ENCODE data around the gene ANGPTL4.
"Not testable (repeated sequence)": the region's sequence is repeated elsewhere in the genome, so short reads cannot be mapped to it uniquely, and the experiment has no call there.

The ANGPTL4 gene

GRCh38 chr19:8384569-8384968 is 20.6 kb downstream of the ANGPTL4 start:
- H4K20me1 ChIP-seq (ENCODE audit: insufficient read depth, low read length); H3K4me2 ChIP-seq (ENCODE audit: low read length); H3K9ac ChIP-seq (ENCODE audit: low read length); H3K9me2 ChIP-seq (ENCODE audit: low read depth, low read length); H3K4me1 ChIP-seq (ENCODE audit: insufficient read depth, low read length, severe bottlenecking); H2AFZ ChIP-seq (ENCODE audit: low read length); H3K4me3 ChIP-seq (ENCODE audit: low read depth, low read length, poor library complexity, severe bottlenecking); H3K9me3 ChIP-seq (ENCODE audit: low read length); H3K79me2 ChIP-seq (ENCODE audit: insufficient read depth, low read length); H3K27me3 ChIP-seq (ENCODE audit: insufficient read depth, low read length); H3K27ac ChIP-seq (ENCODE audit: low read depth, low read length, poor library complexity, severe bottlenecking); H3F3A ChIP-seq (ENCODE audit: insufficient read depth, low read length); H3K36me3 ChIP-seq (ENCODE audit: insufficient read depth, low read length): not testable (repeated sequence)

- not testable (repeated sequence) for H3K27ac ChIP-seq (ENCODE audit: low read depth, low read length, poor library complexity, severe bottlenecking); H3K36me3 ChIP-seq (ENCODE audit: insufficient read depth, low read length); H3K4me1 ChIP-seq (ENCODE audit: insufficient read depth, low read length, severe bottlenecking); H3K9me3 ChIP-seq (ENCODE audit: low read length); H4K20me1 ChIP-seq (ENCODE audit: insufficient read depth, low read length); H3K79me2 ChIP-seq (ENCODE audit: insufficient read depth, low read length); H3K4me2 ChIP-seq (ENCODE audit: low read length); H3F3A ChIP-seq (ENCODE audit: insufficient read depth, low read length); H3K4me3 ChIP-seq (ENCODE audit: low read depth, low read length, poor library complexity, severe bottlenecking); H3K27me3 ChIP-seq (ENCODE audit: insufficient read depth, low read length); H2AFZ ChIP-seq (ENCODE audit: low read length); H3K9ac ChIP-seq (ENCODE audit: low read length); H3K9me2 ChIP-seq (ENCODE audit: low read depth, low read length)
Observed at GRCh38 chr19:8385103-8385502, 21.1 kb downstream of the ANGPTL4 start.

- H3K9ac ChIP-seq (ENCODE audit: low read length); H3K4me1 ChIP-seq (ENCODE audit: insufficient read depth, low read length, severe bottlenecking); H2AFZ ChIP-seq (ENCODE audit: low read length): not testable (repeated sequence)
Observed at GRCh38 chr19:8385566-8385965, 21.6 kb downstream of the ANGPTL4 start.

GRCh38 chr19:8386419-8386818 is 22.5 kb downstream of the ANGPTL4 start:
- H3K9ac ChIP-seq (ENCODE audit: low read length); H3K4me3 ChIP-seq (ENCODE audit: low read depth, low read length, poor library complexity, severe bottlenecking); H4K20me1 ChIP-seq (ENCODE audit: insufficient read depth, low read length); H3F3A ChIP-seq (ENCODE audit: insufficient read depth, low read length); H3K9me3 ChIP-seq (ENCODE audit: low read length); H3K27me3 ChIP-seq (ENCODE audit: insufficient read depth, low read length); H3K79me2 ChIP-seq (ENCODE audit: insufficient read depth, low read length); H3K9me2 ChIP-seq (ENCODE audit: low read depth, low read length); H3K36me3 ChIP-seq (ENCODE audit: insufficient read depth, low read length); H3K4me2 ChIP-seq (ENCODE audit: low read length); H2AFZ ChIP-seq (ENCODE audit: low read length); H3K27ac ChIP-seq (ENCODE audit: low read depth, low read length, poor library complexity, severe bottlenecking): not testable (repeated sequence)
- H3K4me1 ChIP-seq (ENCODE audit: insufficient read depth, low read length, severe bottlenecking): peaks cover 16% of the 10 kb centered on the region

More at GRCh38 chr19:8385566-8385965, 21.6 kb downstream of the ANGPTL4 start:
- not testable (repeated sequence) for H3K9me3 ChIP-seq (ENCODE audit: low read length); H3K9me2 ChIP-seq (ENCODE audit: low read depth, low read length); H3K27me3 ChIP-seq (ENCODE audit: insufficient read depth, low read length); H3K36me3 ChIP-seq (ENCODE audit: insufficient read depth, low read length); H3K4me2 ChIP-seq (ENCODE audit: low read length); H4K20me1 ChIP-seq (ENCODE audit: insufficient read depth, low read length); H3F3A ChIP-seq (ENCODE audit: insufficient read depth, low read length); H3K4me3 ChIP-seq (ENCODE audit: low read depth, low read length, poor library complexity, severe bottlenecking); H3K79me2 ChIP-seq (ENCODE audit: insufficient read depth, low read length); H3K27ac ChIP-seq (ENCODE audit: low read depth, low read length, poor library complexity, severe bottlenecking)

GRCh38 chr19:8386990-8387389 is 23.0 kb downstream of the ANGPTL4 start:
- Histone ChIP-seq H3K4me2 (ENCODE audit: low read length) (no peak overlapping the region), H3K27me3 (ENCODE audit: insufficient read depth, low read length) (no peaks in the 10 kb centered on the region), H2AFZ (ENCODE audit: low read length) (no peak overlapping the region), H3K9ac (ENCODE audit: low read length) (no peak overlapping the region), H4K20me1 (ENCODE audit: insufficient read depth, low read length) (no peaks in the 10 kb centered on the region), H3K4me1 (ENCODE audit: insufficient read depth, low read length, severe bottlenecking) (peaks cover 22% of the 10 kb centered on the region), H3F3A (ENCODE audit: insufficient read depth, low read length) (0 out of 2 replicates have a peak, but pooled peaks cover 3% of the 10 kb centered on the region), H3K4me3 (ENCODE audit: low read depth, low read length, poor library complexity, severe bottlenecking) (no peak overlapping the region), H3K9me2 (ENCODE audit: low read depth, low read length) (no peaks in the 10 kb centered on the region), H3K9me3 (ENCODE audit: low read length) (no peaks in the 10 kb centered on the region), H3K27ac (ENCODE audit: low read depth, low read length, poor library complexity, severe bottlenecking) (no peak overlapping the region), H3K79me2 (ENCODE audit: insufficient read depth, low read length) (0 out of 2 replicates have a peak, but pooled peaks cover 2% of the 10 kb centered on the region), H3K36me3 (ENCODE audit: insufficient read depth, low read length) (peaks cover 3% of the 10 kb centered on the region; the same call in 1 of the 2 replicates)
- TF ChIP-seq CTCF (IDR thresholded peaks at IDR 0.05; ENCODE audit: low read length): no peak
- TF ChIP-seq EZH2 (IDR thresholded peaks at IDR 0.05; ENCODE audit: borderline replicate concordance, low read length): no peak
